HG03520 (cell line): ENCODE results near the gene KRTAP21-1.
"Not testable (repeated sequence)": the region's sequence is repeated elsewhere in the genome, so short reads cannot be mapped to it uniquely, and the experiment has no call there.

Source experiments
- ATAC-seq: cut with Tn5 transposase; IDR thresholded peaks from one replicate; pipeline ENCODE4 v1.9.1; 2021; ENCODE audit warnings: mild to moderate bottlenecking, moderate library complexity; ENCODE audit not compliant: unreplicated experiment

KRTAP21-1 gene

DNA sequence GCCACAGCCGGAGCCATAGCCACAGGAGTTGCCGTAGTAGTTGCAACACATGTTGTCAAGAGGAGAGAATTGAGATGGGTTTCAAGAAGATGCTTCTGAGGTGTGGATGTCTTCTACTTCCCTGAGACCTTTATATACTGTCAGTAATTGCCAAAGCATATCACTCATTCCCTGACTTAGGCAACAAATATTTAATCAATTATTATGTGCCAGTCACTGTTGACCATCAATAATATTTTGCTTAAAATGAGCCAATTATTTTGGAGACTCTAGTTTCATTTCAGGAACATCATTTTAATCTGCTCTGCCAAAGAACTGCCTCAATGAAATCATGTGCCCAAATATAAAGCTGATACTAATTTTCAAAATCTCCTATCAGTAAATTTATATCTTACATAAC, at the start of gene KRTAP21-1:
TSS of gene KRTAP21-1 (minus strand) at position 101 of the 400 bp plus-strand sequence. CDS start at position 51, 50 bp downstream.
- ATAC-seq = not testable (repeated sequence)

DNA sequence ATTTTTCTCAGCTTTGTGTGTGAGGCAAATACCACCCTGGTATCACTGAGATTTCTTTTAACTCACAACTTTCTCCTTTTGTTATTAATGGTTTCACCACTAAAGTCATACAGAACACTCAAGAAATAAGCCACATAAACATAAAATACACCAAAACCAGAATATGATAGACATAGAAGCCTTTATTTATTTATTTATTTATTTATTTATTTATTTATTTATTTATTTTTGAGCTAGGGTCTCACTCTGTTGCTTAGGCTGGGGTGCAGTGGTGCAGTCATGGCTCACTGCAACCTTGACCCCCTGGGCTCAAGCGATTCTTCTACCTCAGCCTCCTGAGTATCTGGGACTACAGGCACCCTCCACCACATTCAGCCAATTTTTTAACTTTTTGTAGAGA, 45.4 kb upstream of the KRTAP21-1 start:
- ATAC-seq = no peak

DNA sequence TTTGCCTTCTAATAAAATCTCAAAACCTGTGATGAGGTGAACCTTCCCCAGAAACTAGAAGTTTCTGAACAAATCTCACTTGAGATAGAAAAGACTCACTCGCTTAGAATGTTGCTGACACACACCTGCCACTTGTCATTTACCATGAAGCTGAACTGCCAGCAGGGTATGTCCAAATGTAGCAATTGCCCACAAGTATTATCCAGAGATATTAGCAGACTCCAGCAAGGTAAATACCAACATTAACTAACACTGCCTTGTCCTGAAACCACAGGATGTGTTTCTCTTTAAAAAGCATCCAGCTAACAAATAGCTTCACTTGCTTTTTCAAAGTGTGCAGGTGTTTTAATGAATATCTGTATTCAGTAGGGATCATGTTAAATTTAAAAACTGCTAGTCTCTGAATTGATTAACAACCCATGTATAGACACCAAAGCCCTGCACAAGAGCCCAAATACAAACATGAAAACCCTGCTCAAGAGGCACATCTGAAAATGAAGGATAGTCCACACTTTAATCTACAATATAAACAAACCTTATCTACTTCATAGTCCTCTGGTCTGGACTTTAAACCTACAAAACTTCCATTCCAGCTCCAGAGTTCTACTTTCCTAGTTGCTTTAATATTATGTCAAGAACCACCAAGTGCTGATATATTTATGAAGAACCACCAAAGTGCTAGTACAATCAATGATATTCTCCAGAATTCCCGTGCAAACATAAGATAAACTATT, 38.5 kb upstream of the KRTAP21-1 start:
- ATAC-seq = no peak

DNA sequence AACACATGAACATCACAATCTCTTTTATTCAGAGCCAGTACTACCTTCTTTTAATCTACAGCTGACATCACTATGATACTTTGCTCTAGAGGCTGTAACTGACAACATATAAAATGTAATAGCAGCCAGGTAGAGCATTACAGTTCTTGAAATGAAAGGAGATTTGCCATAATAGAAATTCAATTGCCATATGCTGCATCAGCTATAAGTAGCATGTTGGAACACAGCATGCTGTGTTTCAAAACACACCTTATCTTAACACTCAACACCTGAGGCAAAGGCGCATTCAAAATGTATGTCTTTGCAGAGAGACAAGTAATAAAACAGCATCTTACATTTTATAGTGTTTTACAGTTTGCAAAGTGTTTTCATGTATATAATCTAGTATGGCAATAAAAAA, 24.0 kb upstream of the KRTAP21-1 start:
- no peak for ATAC-seq

DNA sequence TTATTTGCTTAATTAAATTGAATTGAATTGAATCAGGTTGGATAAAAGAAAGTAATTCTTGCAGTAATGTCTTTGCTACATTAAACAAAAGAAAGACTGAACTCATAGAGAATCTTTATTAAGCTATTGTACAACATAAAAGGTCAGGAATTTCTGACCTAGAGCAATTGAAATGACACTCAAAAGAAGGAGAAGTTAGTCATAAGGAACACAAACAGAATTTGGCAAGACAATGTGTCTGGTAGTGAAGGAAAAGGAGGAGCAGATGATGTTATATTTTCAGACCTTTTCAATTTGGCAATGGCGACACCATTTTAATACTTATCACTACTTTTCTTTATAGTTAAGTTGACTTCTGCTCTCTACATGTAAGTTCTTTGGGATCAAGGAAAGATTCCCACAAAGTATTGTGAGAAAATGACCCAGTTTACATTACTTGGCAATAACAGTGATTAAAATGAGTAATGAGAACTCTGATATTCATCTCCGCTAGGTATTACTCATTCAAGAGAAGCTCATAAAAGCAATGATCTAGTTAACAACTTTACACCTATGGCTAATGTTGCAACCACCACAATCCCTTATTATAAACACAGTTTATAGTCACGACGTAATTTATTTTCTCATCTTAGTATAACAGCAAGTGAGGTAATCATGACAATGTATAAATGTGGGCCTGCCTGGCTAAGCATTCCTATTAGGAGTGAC, 14.7 kb upstream of the KRTAP21-1 start:
- ATAC-seq = no peak

DNA sequence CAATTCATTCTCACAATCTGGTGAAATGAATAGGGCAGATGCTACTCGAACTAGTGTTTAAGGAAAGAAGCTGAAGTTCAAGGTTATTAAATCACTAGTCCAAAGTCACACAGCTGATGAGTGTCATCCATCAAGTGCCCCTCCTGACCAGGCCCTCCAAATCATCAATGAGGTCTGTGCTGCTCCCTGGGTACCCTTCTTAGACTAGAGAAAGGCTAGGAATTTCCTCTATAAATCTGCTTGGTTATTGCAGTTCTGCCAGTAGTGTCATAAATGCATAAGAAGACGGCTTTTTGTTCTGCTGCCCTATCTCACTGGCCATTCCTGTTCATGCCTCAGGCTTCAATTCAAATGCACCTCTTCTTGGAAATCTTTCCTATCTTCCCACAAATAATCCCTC, 5.5 kb upstream of the KRTAP21-1 start:
- no peak for ATAC-seq

DNA sequence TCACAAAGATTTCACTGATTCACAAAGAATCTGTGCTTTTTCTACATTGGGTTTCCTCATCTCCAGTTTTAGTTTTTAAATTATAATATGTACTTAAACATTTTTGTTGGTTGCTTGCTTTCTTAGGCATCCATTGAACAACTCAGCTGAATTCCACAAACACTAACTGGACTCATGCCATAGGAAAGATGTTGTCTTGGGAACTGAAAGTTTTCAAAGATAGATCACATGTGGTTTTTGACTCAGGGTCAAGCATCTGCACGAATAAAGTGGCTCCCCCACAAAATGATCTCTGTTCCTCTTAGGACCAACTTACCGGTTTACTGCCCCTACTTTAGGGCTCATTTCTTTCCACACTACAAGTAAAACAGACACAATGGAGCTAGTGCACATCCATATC, 3.1 kb upstream of the KRTAP21-1 start:
- no peak for ATAC-seq

DNA sequence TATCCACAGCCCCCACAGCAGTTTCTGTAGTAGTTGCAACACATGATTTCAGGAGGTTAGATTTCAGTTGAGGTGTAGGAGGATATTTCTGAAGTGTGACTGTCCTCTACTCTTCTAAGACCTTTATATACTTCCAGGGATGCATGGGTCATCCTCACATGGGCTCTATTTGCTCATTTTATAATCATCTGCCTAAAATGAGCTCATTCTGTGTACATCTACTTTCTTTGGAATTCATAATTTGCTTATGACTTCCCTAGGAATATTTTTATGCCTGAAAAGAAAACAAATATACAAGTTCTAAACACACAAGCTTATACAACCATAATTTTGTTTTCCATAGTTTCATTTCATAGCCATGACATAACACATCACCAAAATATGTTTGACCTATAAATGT, 8.1 kb downstream of the KRTAP21-1 start, which contains the start of gene KRTAP21-2:
TSS of gene KRTAP21-2 (minus strand) at position 101 of the 400 bp plus-strand sequence. CDS start at position 44, 57 bp downstream.
- no peak for ATAC-seq

DNA sequence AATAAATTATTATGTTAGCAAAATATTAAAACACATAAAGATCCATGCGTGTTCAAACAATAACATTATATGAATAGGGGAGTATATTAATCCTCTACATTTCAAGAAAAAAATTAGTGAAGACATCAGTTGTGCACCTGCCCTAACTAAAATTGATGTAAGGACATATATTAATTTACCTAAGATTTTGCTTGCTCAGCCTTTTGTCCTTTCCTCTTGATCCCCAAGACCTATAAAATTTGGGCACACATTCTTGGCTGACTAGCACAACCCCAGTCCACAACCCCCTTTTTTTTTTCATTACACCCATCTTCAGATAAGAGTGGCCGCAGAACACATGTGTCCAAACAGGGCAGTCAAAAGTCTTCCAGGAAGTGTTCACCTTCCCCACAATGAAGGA, 14.8 kb downstream of the KRTAP21-1 start:
- ATAC-seq = no peak

DNA sequence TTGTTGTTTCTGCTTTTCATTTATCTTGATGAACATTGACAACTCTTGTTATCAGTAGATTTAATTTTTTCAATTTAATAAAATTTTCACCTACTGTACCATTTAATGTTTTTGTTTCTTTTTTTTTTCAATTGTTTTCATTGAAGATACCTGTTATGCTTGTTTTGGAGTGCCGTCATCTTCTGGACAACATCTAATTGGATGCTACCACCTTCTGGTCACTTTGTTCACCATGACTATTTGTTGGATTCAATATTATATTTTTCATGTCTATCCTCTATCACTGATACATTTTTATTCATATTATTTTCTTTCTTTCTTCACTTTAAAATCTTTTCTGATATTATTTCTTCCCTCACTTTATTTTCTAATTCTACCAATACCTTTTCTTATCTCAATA, 22.2 kb downstream of the KRTAP21-1 start:
- no peak for ATAC-seq

DNA sequence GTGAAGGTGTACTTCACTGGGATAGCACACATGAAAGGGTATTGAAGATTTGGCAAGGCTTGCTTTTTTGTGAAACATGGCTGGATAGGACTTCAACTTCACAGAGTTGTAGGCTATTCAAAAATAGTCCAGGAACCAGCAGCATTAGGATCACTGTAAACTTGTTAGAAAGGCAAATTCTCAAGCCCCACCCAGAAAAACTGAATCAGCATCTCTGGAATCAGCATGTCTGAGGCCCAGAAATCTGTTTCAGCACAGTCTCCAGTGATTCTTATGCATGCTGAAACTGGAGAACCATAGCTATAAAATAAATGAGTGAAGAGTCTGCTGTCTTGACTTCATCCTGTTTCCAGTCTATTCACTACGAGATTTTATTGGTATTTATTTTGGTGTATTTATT, 28.5 kb downstream of the KRTAP21-1 start:
- no peak for ATAC-seq

DNA sequence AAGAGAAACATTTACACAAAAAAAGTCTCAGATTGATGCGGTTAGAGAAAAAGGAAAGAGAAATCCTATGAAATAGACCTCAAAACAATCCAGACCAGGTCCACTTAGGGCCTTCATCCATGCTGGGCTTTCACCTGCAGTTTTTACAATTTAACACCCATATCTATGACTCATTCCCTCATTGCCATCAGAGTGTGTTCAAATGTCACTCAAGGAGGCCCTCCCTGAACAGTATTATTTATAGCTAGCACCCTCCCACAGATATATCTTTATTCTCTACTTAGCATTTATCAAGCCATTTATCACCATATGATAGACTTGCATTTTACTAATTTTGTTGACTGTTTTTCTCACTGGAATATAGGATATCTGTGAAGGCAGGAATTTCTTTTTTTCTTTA, 35.8 kb downstream of the KRTAP21-1 start:
- ATAC-seq = no peak

DNA sequence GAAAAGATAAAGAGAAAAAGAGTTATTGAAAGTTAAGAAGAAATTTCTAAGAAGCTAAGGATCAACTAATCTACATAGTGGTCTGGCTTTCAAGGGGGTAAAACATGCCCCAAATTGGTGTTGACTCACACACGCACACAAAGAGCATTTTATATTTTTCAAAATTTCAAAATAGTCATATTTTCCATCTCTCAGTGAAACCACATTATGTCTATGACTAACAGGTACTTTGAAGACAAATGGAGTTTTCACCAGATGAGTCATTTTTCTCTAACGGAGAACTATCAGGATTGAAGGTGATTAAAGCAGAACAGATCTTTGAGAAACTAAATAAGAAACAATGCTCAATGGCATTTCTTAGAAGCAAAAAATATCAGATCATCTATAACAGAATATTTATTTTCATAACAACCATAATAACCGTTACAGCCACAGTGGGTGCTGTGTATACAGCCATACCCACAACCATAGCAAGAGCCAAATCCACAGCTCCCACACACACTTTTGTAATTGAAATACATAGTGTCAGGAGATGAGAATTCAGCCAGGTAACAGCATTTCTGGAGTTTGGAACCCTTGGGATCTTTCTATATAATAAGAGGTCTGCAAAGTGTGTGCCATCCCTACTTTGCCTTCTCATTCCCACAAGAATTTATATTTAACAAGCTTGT, 36.9 kb downstream of the KRTAP21-1 start, which contains the start of gene KRTAP21-3:
TSS of gene KRTAP21-3 (minus strand) at position 539 of the 671 bp plus-strand sequence. CDS start at position 521, 18 bp downstream.
- ATAC-seq = no peak

DNA sequence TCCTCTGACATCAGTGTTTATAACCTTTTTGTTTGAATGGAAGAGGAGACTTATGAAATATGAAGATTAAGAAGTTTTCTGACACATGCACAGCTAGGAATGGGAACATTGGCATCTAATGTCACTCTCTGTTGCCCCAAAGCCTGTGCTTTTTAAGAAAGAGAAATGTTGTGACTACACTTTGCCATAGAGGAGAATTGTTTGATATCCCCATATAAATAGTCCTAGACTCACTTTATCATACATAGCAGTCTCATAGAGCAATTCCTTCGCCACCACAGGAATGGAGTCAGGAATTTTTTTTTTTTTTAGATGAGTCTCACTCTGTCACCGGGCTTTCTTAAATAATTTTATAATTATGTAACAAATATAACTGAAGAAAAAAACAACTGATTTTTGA, 38.1 kb downstream of the KRTAP21-1 start:
- no peak for ATAC-seq

DNA sequence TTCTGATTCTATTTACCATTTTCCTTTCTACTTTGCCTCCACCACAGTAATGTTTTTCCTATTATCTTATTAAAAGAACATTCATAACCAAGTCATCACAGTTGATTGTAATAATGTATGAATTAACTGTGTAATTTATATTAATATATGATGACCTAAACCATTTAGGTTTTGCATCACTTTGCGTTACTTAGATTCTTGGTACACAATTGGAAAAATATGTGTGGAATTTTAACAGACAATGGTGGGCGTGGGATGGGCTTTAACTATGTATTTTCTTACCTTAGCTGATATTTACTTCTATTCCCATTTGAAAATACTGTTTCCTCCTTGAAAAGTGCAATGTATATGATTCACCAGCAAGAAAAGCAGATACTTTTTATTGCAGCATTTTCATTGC, 40.3 kb downstream of the KRTAP21-1 start:
- ATAC-seq = no peak

DNA sequence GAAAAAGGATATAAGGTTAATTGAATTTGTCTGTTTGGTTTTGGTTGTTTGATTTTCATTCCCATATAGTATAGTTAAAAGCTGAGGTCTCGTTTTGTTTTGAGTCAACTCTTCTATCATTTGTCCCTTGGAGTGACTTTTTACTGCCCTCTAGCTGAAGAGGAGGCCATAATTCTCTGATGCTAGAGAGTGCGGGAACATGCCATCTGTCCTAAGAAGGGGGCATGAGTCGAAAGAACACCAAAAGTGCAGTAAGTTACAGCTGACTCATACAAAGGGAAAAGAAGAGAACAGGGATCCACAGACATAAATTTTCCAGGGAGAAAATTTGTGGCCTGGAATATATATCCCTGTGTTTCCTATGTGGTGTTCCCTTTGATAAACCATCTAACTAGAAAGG, 40.8 kb downstream of the KRTAP21-1 start:
- ATAC-seq = no peak

DNA sequence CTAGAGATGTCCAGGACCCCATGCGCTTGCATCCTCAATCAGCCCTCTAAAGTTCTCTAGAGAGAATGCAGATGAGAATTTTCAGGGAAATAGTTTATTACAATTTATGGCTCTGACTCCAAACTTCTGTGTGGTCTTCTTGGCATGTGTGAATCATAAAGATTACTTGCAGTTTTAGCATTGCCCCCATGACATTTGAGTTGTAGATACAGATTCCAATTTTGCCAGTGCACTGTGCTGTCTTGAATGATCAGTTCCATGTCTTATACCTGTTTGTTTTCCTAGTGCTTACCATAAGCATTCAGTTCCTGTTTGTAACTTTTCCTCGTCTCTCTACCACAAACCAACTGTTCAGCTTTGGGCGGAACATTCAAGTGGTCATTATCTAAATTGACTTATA, 41.5 kb downstream of the KRTAP21-1 start:
- no peak for ATAC-seq

DNA sequence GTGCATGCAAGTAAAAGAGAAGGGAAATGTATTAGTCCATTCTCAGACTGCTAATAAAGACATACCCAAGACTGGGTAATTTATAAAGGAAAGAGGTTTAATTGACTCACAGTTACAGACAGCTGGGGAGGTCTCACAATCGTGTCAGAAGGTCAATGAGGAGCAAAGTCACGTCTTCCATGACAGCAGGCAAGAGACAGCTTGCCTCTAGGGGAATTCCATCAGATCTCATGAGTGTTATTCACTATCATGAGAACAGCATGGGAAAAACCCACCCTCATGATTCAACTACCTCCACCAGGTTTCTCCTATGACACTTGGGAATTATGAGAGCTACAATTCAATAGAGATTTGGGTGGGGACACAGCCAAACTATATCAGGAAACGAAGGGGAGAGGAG, 44.7 kb downstream of the KRTAP21-1 start:
- no peak for ATAC-seq

DNA sequence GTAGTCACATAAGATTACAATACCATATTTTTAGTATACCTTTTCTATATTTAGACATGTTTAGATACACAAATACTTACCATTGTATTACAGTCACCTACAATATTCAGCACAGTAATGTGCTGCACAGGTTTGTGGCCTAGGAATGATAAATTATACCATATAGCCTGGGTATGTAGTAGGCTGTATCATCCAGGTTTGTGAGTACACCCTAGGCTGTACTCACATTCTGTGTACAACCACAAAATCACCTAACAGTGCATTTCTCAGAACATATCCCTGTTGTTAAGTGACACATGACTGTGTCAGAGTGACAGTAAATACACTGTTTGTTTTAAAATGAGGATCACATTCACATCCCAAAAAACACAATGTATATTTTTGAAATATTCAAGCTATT, 47.8 kb downstream of the KRTAP21-1 start:
- no peak for ATAC-seq
